Activated CD8-positive, alpha-beta memory T cell treated with anti-CD3 and anti-CD28 coated beads for 36 hours (primary cell): ENCODE results near the gene NEDD4. TPM values are rescaled to one million over a fixed set of nuclear protein-coding genes. Genes with fewer than 3 reads are reported as not detected.
"Not testable (repeated sequence)": the region's sequence is repeated elsewhere in the genome, so short reads cannot be mapped to it uniquely, and the experiment has no call there.

ENCODE experiments used
- CTCF ChIA-PET: fragments of 350-600 bp; sonication (Branson Sonifier 250); formaldehyde crosslinking; loops from one replicate; lab custom pipeline; 2021; ENCODE audit warnings: antibody characterized with exemption; lab: Charles Lee
- POLR2A ChIA-PET: fragments of 350-600 bp; sonication (Branson Sonifier 250); formaldehyde crosslinking; loops from one replicate; lab custom pipeline; 2021; ENCODE audit warnings: antibody characterized with exemption; lab: Charles Lee
- total RNA-seq, 2 experiments: library from RNA; stranded (reverse); gene quantifications; one replicate each; pipeline ENCODE4 v1.2.3, GENCODE V29; 2021

The NEDD4 gene
- total RNA-seq, 2 experiments from 2014 or later = 14.0 to 14.9 TPM

GRCh38 chr15:56014677-56015076 lies 21.3 kb upstream of the NEDD4 start:
- POLR2A ChIA-PET = no interaction called here
- CTCF ChIA-PET = no interaction called here

GRCh38 chr15:56007053-56007452 lies 13.6 kb upstream of the NEDD4 start:
- CTCF ChIA-PET, POLR2A ChIA-PET: not testable (repeated sequence)

- POLR2A ChIA-PET, CTCF ChIA-PET: not testable (repeated sequence)
Observed at GRCh38 chr15:56006371-56006770, 13.0 kb upstream of the NEDD4 start.

- CTCF ChIA-PET = not testable (repeated sequence)
Observed at GRCh38 chr15:56004281-56004680, 10.9 kb upstream of the NEDD4 start.

GRCh38 chr15:56003777-56004176 lies 10.4 kb upstream of the NEDD4 start:
- CTCF ChIA-PET, POLR2A ChIA-PET: not testable (repeated sequence)

More at GRCh38 chr15:56004281-56004680, 10.9 kb upstream of the NEDD4 start:
- POLR2A ChIA-PET = not testable (repeated sequence)

GRCh38 chr15:56003277-56003676 lies 9.9 kb upstream of the NEDD4 start:
- POLR2A ChIA-PET = not testable (repeated sequence)
- CTCF ChIA-PET = interaction anchor here (0.8 kb wide), 1 partner anchor 9 kb away, joined by 3 read pairs; no protein-coding TSS in a partner anchor

- ChIA-PET CTCF (no interaction called here), POLR2A (no interaction called here)
Observed at GRCh38 chr15:56001471-56002078, 8.2 kb upstream of the NEDD4 start.

GRCh38 chr15:55999658-56000057 lies 6.2 kb upstream of the NEDD4 start:
- ChIA-PET CTCF (no interaction called here), POLR2A (no interaction called here)

- ChIA-PET CTCF (no interaction called here), POLR2A (no interaction called here)
Observed at GRCh38 chr15:55998478-55998877, 5.1 kb upstream of the NEDD4 start.

- ChIA-PET CTCF (interaction anchor here (0.6 to 1.9 kb wide), 2 partner anchors 9 to 59 kb away, joined by 3 to 5 read pairs; no protein-coding TSS in a partner anchor), POLR2A (no interaction called here)
Observed at GRCh38 chr15:55993804-55994560, 570 bp upstream of the NEDD4 start.

GRCh38 chr15:55992769-55993110 lies 672 bp downstream of the NEDD4 start:
- CTCF ChIA-PET = interaction anchor here (1.9 kb wide), 1 partner anchor 60 kb away, joined by 5 read pairs; no protein-coding TSS in a partner anchor
- POLR2A ChIA-PET = no interaction called here

- POLR2A ChIA-PET = no interaction called here
- CTCF ChIA-PET = interaction anchor here (1.9 kb wide), 1 partner anchor 61 kb away, joined by 5 read pairs; no protein-coding TSS in a partner anchor
Observed at GRCh38 chr15:55991802-55992768, 1.3 kb downstream of the NEDD4 start.

GRCh38 chr15:55990998-55991397 lies 2.4 kb downstream of the NEDD4 start:
- CTCF ChIA-PET = no interaction called here
- POLR2A ChIA-PET = no interaction called here

GRCh38 chr15:55990516-55990915 lies 2.9 kb downstream of the NEDD4 start:
- POLR2A ChIA-PET = no interaction called here
- CTCF ChIA-PET = no interaction called here

- ChIA-PET CTCF (no interaction called here), POLR2A (no interaction called here)
Observed at GRCh38 chr15:55989383-55989782, 4.0 kb downstream of the NEDD4 start.

- CTCF ChIA-PET = no interaction called here
- POLR2A ChIA-PET = no interaction called here
Observed at GRCh38 chr15:55981582-55982249, 11.7 kb downstream of the NEDD4 start.

- CTCF ChIA-PET = no interaction called here
- POLR2A ChIA-PET = no interaction called here
Observed at GRCh38 chr15:55980511-55980910, 12.9 kb downstream of the NEDD4 start.

- POLR2A ChIA-PET = no interaction called here
- CTCF ChIA-PET = no interaction called here
Observed at GRCh38 chr15:55977231-55977630, 16.2 kb downstream of the NEDD4 start.

- CTCF ChIA-PET = no interaction called here
- POLR2A ChIA-PET = no interaction called here
Observed at GRCh38 chr15:55970286-55970685, 23.1 kb downstream of the NEDD4 start.
